ENCODE data around the gene BCOR.

BCOR gene

DNA sequence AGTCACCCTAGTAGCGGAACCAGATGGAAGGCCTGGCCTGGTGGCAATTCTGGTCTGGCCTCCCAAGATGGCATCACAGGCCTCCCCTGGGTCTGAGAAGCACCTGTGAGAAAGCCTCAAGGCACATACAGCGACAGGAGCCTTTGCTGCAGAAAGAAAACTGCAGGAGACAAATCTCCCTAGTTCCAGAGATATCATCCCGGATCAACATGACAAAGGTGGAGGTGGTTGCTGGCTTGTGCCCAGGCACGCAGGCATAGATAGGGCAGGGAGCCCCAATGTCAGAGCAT, 93.6 kb downstream of the BCOR start:
- DNase-seq, result no peak
- TF ChIP-seq POLR2A (IDR thresholded peaks at IDR 0.05; ENCODE audit: low read length) (no peak), GATA1 (IDR thresholded peaks at IDR 0.05; ENCODE audit: low read depth, low read length) (no peak)

DNA sequence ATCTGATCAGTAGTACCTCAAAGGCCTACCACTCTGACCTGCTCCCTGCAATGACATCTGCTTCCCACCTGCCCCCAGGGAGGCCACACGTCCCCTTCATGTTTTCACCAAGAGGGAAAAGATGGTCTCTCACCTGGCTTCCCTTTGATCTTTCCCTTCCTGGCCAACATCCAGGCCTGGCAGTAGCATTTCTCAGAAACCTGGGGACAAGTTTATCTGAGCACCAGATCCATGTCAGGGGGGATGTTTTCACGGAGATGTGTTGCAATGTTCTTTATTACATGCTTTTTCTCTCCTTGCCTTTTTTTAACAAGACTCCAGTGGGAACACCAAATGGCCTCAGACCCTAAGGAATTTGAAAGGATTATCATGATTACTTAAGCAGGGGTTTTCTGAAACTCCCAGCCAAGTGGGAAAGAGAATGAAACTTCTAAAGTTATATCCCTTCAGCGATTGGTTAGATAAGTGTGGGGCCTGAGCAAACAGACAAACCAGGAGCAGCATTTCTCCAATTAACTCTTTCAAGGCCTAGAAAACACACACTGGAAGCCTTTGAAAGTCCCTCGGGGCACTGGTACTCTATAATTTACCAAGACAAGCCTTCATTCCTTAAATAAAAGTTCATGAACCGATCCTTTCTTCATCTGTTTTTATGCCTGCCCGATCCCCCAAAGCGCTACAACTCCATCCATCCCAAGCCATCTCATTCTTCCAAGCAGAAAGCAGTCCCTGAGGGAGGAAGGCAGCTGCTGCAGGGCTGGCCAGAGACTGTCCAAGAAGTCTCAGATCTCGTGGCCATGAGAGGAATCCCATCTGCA, 94.1 kb downstream of the BCOR start:
- no peak for DNase-seq
- TF ChIP-seq GATA1 (IDR thresholded peaks at IDR 0.05; ENCODE audit: low read depth, low read length), result no peak
- TF ChIP-seq POLR2A (IDR thresholded peaks at IDR 0.05; ENCODE audit: low read length), result no peak

DNA sequence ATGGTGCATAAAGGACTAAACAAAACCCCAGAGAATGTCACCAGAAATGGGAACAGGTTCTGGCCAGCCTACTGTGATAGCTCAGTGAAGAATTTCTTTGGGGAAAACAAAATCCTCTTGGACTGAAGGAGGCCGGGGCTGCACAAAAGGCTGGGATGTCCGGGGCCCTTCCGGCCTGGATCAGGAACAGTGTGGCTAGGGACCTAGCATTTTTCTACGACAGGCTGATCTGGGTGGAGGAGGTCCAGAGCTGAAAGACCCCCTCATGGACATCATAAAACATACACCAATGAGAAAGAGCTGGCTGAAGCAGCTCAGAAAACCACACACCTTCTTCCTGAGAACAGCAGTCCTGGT, 94.7 kb downstream of the BCOR start:
- TF ChIP-seq POLR2A (IDR thresholded peaks at IDR 0.05; ENCODE audit: low read length) (no peak), GATA1 (IDR thresholded peaks at IDR 0.05; ENCODE audit: low read depth, low read length) (no peak)
- DNase-seq, result no peak

Data from erythroblast (primary cell).